K562 (cell line): ENCODE results near the gene ERICH2.

Experiments
- BDP1 ChIP-seq: IDR thresholded peaks from 3 replicates; pipeline ENCODE4 v1.6.1; 2011; ENCODE audit not compliant: insufficient read length, insufficient read depth
- ZNF561 ChIP-seq: fragments of 450-650 bp; formaldehyde crosslinking; conservative IDR thresholded peaks from 2 replicates; pipeline ENCODE4 v1.4.0; 2020; ENCODE audit warnings: mild to moderate bottlenecking, moderate library complexity
- TF ChIP-seq, protein P1 (sequence below), 3 experiments: IDR thresholded peaks in 2 of 3; conservative IDR thresholded peaks in 1 of 3; 2 replicates each; pipeline ENCODE4 v1.5.1; 2011 to 2012; ENCODE audit warnings: low read length in 3 of 3, mild to moderate bottlenecking in 3 of 3, control low read depth in 2 of 3, improper control_type of control experiment in 1 of 3, inconsistent platforms in 1 of 3, low read depth in 1 of 3, mixed read lengths in 1 of 3, moderate library complexity in 1 of 3; ENCODE audit not compliant: insufficient read depth in 2 of 3

DNA sequence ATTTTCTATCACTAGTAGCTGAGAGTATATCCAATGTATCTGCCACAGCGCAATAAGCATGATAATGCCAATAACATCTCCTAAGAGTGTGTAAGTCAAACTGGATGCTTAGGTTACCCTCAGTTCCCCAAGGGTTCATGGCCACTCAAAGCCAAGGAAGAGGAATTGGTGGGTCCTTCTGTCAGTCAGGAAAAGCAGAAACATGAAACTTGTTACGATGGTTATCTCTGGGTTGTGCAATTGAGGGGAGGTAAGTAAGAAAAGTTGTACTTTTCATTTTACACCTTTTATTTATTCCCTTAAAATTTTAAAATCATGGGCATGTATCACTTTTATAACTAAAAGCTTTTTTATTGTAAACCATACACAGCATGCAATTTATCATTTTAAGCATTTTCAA lies 36.4 kb downstream of the ERICH2 start:
- TF ChIP-seq, protein P1, sequence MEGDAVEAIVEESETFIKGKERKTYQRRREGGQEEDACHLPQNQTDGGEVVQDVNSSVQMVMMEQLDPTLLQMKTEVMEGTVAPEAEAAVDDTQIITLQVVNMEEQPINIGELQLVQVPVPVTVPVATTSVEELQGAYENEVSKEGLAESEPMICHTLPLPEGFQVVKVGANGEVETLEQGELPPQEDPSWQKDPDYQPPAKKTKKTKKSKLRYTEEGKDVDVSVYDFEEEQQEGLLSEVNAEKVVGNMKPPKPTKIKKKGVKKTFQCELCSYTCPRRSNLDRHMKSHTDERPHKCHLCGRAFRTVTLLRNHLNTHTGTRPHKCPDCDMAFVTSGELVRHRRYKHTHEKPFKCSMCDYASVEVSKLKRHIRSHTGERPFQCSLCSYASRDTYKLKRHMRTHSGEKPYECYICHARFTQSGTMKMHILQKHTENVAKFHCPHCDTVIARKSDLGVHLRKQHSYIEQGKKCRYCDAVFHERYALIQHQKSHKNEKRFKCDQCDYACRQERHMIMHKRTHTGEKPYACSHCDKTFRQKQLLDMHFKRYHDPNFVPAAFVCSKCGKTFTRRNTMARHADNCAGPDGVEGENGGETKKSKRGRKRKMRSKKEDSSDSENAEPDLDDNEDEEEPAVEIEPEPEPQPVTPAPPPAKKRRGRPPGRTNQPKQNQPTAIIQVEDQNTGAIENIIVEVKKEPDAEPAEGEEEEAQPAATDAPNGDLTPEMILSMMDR (IDR thresholded peaks at IDR 0.05 in 2 of 3, conservative IDR thresholded peaks at IDR 0.05 in 1 of 3; ENCODE audit: insufficient read depth in 2 of 3, low read depth in 1 of 3, low read length in 3 of 3): no peak
- TF ChIP-seq ZNF561 (no peak), BDP1 (no peak)
